Esophagus (tissue), 2 donors: ENCODE measurements around the gene TMEM30A. TPM values are rescaled to one million over a fixed set of nuclear protein-coding genes. Genes with fewer than 3 reads are reported as not detected.
A peak's percentile ranks its signal among the peaks of the same experiment; 100 is the strongest.

Experiments
- H3K27ac ChIP-seq, 2 donors: one replicate each; pipeline ENCODE4 v1.5.1; 2013; ENCODE audit warnings: low read depth in 2 of 2, mild to moderate bottlenecking in 2 of 2, inconsistent platforms in 1 of 2, low read length in 1 of 2, moderate library complexity in 1 of 2
- H3K27me3 ChIP-seq, 2 donors: one replicate each; pipeline ENCODE4 v1.6.1; 2013; ENCODE audit warnings: low read length in 2 of 2, control low read depth in 1 of 2, mild to moderate bottlenecking in 1 of 2; ENCODE audit not compliant: insufficient read depth in 2 of 2, control insufficient read depth in 1 of 2
- H3K36me3 ChIP-seq, 2 donors: one replicate each; pipeline ENCODE4 v1.6.1; 2013; ENCODE audit warnings: low read length in 1 of 2; ENCODE audit not compliant: control insufficient read depth in 2 of 2, insufficient read depth in 2 of 2
- H3K4me1 ChIP-seq, 2 donors: one replicate each; pipeline ENCODE4 v1.6.1; 2013; ENCODE audit warnings: low read length in 1 of 2; ENCODE audit not compliant: control insufficient read depth in 2 of 2, insufficient read depth in 2 of 2
- H3K4me3 ChIP-seq, 2 donors: one replicate each; pipeline ENCODE4 v1.5.1; 2013; ENCODE audit warnings: low read length in 2 of 2, mild to moderate bottlenecking in 2 of 2, low read depth in 1 of 2, moderate library complexity in 1 of 2
- H3K9me3 ChIP-seq, 2 donors: one replicate each; pipeline ENCODE4 v1.6.1; 2013; ENCODE audit warnings: mild to moderate bottlenecking in 2 of 2, low read depth in 1 of 2, low read length in 1 of 2, moderate library complexity in 1 of 2; ENCODE audit not compliant: control insufficient read depth in 2 of 2, insufficient read depth in 1 of 2
- WGBS, 2 donors: extraction: QIAGEN DNeasy Blood & Tissue Kit; methylation state at CpG; one replicate each; pipeline ENCODE4 v1.1.7; 2013; 5-methylcytosine and 5-hydroxymethylcytosine counted together
- polyA plus RNA-seq, 2 donors: library from polyadenylated mRNA; stranded (reverse); fragments of 200-250 nt; gene quantifications; one replicate each; pipeline ENCODE4 v1.2.3, GENCODE V29; 2013
- donor health status: healthy with polysubstance abuse.
- donor health status: Bipolar disorder and iron deficiency.

Gene TMEM30A
- polyA plus RNA-seq, result 10 to 100 TPM; 27.4 to 32.9 TPM

DNA sequence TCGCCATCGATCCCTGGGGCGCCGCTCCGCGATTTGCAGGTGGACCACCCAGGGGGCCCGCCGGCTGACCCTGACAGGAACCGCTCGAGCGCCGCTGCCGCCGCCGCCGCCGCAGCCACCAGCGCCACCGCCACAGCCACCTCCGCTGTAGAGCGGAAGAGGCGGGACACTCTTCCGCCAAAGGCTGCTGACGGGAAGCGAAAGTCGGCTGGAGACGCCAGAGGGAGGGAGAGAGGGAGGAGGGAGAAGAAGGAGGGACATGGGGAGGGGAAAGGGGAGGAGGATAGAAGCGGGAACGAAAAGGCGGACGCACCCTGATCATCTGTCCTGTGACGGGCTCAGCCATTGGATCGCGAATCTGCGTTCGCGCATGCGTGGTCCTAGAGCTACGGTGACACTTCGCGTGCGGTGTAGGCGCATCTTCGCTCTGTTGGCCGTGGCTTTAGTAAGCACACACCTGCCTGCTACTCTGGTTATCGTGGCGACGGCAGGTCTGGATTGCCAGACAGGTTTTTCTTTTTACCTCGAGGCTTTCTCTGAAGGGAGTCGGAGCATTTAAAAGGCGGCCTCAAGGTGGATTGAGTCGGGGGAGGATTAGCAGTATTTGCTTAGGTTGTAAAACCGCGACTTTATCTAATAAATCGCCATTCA, at the start of gene TMEM30A:
TSS of gene TMEM30A (minus strand) at position 161 of the 651 bp plus-strand sequence. CDS start at position 7, 154 bp downstream.
- Histone ChIP-seq H3K4me1 (peaks cover 0 to 3% of the 10 kb centered on the region in 2 donors), H3K36me3 (no peaks in the 10 kb centered on the region), H3K27me3 (no peaks in the 10 kb centered on the region), H3K27ac (peak within 1 kb of the TSS; percentile 95 to 97), H3K4me3 (peak within 1 kb of the TSS; percentile 94 to 99), H3K9me3 (no peaks in the 10 kb centered on the region)
- WGBS, 2 donors, result 0 to 1% methylated on average over 55 of the region's 55 CpGs

DNA sequence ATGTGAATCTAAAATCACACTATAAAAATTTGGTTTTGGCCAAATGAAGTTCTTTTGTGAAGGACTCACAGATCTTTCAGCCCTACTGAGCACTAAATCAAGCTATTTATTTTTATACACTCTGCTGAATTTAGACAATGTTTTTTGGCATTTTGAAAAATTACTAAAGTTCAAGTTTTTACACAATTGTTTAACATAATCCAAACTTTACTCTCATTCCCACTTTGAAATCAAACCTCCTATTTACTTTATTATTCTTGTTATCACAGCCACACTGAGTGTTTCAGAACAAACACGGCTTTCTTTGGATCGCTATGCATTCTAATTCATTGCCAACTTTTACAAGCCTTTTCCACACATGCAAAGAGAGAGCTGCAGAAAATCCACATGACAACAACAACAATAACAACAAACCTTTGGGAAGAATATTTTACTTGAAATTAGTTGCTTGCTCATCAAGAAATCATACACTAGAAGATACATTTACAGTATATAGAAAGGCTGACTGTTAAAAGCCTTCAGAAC, 49.1 kb upstream of the TMEM30A start:
- 46 to 51% methylated on average over 2 of the region's 2 CpGs for WGBS, 2 donors
- Histone ChIP-seq H3K9me3 (no peaks in the 10 kb centered on the region), H3K27ac (no peak overlapping the region), H3K36me3 (no peaks in the 10 kb centered on the region), H3K4me1 (no peaks in the 10 kb centered on the region), H3K27me3 (no peaks in the 10 kb centered on the region), H3K4me3 (no peak overlapping the region)

DNA sequence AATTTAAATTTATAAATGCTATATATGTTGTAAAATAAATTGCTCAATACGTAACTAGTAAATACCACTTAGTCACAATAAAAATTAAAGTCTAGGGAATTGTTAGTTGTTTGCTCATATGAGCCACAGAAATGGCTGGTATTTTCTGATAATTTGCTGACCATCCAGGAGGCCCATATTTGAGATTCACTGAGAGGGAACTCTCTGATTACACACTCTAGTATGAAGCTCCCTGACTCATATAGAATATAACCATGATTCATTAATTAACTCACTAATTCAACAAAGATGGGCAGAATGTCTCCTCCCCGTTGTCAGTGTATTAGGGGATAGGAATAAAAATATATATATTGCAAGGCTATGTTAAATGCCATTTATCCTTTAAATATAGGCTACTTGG, 46.6 kb upstream of the TMEM30A start:
- 88 to 90% methylated on average over 2 of the region's 2 CpGs for WGBS, 2 donors
- no peak overlapping the region for H3K4me3 ChIP-seq
- no peaks in the 10 kb centered on the region for H3K27me3 ChIP-seq
- no peaks in the 10 kb centered on the region for H3K36me3 ChIP-seq
- H3K9me3 ChIP-seq, result no peaks in the 10 kb centered on the region
- H3K27ac ChIP-seq, result no peak overlapping the region
- H3K4me1 ChIP-seq, result no peaks in the 10 kb centered on the region

DNA sequence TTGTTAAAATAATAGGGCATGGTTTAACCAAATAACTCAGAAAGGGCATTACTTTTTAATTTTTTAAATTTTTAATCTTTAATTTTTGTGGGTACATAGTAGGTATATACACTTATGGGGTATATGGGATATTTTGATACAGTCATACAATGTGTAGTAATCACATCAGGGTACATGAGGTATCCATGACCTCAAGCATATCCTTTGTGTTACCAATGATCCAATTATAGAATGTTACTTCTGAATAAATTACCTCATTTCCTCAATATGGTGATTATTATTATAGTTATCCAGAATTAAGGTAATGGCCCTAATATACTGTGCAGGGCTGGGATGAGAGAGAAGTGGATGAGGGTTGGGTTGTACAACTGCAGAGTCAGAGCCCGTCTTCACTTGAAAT, 45.1 kb upstream of the TMEM30A start:
- H3K4me1 ChIP-seq, result no peaks in the 10 kb centered on the region

DNA sequence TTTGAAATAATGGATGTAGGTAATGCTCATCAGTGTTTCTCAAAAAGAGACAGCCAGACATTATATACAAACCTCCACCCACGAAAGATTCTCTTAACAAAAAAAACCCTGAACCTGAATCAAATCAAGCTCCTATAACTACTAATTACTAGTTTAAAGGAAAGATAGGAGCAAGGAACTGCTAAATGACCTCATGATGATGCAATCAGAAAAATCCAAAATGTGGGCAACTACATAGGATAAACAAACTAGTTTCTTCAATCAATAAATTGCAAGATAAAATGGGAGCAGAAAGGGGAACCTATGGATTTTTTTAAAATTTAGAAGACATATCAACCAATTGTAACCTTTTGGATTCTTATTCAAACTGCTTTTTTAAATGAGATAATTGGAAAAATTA, 43.2 kb upstream of the TMEM30A start:
- WGBS, 2 donors, result 81 to 89% methylated on average over 1 of the region's 1 CpG
- no peaks in the 10 kb centered on the region for H3K36me3 ChIP-seq
- H3K27me3 ChIP-seq, result no peaks in the 10 kb centered on the region
- H3K27ac ChIP-seq, result no peak overlapping the region
- no peaks in the 10 kb centered on the region for H3K9me3 ChIP-seq
- H3K4me3 ChIP-seq, result no peak overlapping the region
- H3K4me1 ChIP-seq, result no peaks in the 10 kb centered on the region

More for the DNA sequence above, 45.1 kb upstream of the TMEM30A start:
- H3K9me3 ChIP-seq, result no peaks in the 10 kb centered on the region
- no peak overlapping the region for H3K27ac ChIP-seq
- 88 to 96% methylated on average over 1 of the region's 1 CpG for WGBS, 2 donors
- no peaks in the 10 kb centered on the region for H3K36me3 ChIP-seq
- no peaks in the 10 kb centered on the region for H3K27me3 ChIP-seq
- H3K4me3 ChIP-seq, result no peak overlapping the region

DNA sequence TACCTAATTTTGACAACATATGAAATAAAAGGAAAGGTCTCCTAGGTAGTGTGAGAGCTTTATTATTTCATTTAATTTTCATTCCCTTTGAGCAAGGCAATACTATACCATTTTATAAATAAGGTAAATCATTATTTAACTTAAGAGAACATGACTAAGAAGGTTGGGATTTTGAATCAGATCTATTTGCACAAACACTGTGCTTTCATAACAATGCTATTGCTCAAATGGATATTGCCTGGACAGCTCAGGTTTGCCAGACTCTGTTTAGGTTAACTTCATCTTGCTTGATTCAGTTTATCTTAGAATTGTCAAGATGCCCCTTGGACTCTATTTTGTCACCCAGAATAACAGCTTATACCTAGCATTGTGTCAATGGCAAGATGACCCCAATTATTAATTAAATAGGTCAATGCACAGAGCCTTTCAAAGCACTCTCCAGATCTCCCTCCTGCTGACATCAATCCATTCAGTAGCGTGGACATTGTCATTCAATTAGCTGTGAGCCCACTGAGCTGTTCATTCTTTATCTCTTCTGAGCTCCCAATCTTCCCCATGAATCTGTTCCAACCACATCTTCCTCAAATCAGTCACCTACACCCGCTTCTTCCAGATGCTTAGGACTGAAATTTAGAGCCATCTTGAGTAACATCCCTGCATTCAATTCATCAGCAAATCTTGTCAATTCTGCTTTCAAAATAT, 42.1 kb upstream of the TMEM30A start:
- H3K27ac ChIP-seq, result no peak overlapping the region
- no peaks in the 10 kb centered on the region for H3K9me3 ChIP-seq
- no peaks in the 10 kb centered on the region for H3K27me3 ChIP-seq
- WGBS, 2 donors, result 85 to 87% methylated on average over 2 of the region's 2 CpGs
- H3K4me1 ChIP-seq, result no peaks in the 10 kb centered on the region
- H3K36me3 ChIP-seq, result no peaks in the 10 kb centered on the region
- H3K4me3 ChIP-seq, result no peak overlapping the region

DNA sequence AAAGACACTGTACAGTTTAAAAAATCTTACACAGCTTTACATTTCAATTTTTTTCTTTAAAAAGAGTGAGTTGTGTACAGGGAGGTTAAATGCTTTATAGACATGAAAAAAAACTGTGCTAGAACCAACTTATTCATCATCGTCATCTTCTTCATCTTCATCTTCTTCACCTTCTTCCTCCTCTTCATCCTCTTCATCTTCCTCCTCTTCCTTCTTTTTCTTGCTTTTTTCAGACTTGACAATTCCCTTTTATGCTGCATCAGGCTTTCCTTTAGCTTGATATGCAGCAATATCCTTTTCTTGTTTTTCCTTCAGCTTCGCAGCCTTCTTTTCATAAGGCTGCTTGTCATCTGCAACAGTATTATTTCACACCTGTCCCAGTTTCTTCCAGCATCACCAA, 34.3 kb upstream of the TMEM30A start:
- WGBS, 2 donors, result 57 to 79% methylated on average over 2 of the region's 2 CpGs

DNA sequence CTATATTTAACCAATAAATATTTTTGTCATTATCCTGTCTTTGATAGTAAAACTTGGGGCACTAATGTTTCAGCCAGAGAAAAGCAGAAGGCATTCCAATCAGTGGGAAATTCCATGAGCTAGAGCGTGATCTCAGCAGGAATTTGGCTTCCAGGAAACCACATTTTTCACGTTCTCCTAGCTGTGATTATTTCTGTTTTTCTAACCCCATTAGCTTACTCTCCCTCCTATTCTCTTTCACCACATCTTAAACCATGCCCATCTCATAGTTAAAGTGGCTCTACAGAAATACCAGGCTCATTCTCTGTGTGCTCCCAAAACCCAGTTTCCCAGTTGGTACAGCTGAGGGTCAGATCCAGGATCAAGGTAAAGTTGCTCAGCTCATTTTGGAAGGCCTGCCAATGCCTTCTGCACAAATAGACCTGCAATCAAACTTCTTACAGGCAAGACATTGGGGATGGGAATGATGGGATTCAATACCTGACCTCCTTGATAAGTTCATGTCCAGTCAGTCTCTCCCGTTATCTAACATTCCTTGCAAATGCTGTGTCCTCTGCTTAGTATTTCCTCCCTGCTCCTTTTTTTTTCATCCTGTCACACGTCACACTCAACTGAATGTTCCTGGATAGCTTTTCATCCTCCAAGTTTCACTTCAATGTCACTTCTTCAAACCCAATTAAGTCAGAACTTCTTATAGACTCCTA, 33.1 kb upstream of the TMEM30A start:
- 55 to 64% methylated on average over 4 of the region's 4 CpGs for WGBS, 2 donors
- no peaks in the 10 kb centered on the region for H3K36me3 ChIP-seq
- no peaks in the 10 kb centered on the region for H3K27me3 ChIP-seq
- no peaks in the 10 kb centered on the region for H3K4me1 ChIP-seq
- H3K4me3 ChIP-seq, result no peak overlapping the region
- H3K9me3 ChIP-seq, result no peaks in the 10 kb centered on the region
- no peak overlapping the region for H3K27ac ChIP-seq

More for the DNA sequence above, 34.3 kb upstream of the TMEM30A start:
- Histone ChIP-seq H3K27ac (no peak overlapping the region), H3K36me3 (no peaks in the 10 kb centered on the region), H3K4me3 (no peak overlapping the region), H3K27me3 (no peaks in the 10 kb centered on the region), H3K4me1 (no peaks in the 10 kb centered on the region), H3K9me3 (no peaks in the 10 kb centered on the region)

DNA sequence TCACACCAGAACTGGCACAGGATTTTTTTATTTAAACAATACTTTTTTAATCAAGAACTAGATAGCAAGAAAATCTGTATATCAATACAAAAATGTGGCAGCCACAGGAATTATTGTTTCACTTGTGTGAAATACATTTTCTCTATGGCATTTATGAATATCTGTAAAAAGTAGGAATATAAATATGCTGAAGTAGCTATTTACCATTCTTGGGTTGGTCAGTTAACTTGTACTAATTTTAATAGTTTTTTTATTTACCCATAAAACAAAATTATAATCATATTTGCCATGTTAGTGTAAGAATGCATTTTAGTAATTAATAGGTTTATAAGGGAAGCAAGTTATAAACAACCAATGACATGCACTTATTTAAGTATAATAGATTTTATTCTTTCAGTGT, 31.4 kb upstream of the TMEM30A start:
- Histone ChIP-seq H3K9me3 (no peaks in the 10 kb centered on the region), H3K4me1 (no peaks in the 10 kb centered on the region), H3K27me3 (no peaks in the 10 kb centered on the region), H3K36me3 (no peaks in the 10 kb centered on the region), H3K27ac (no peak overlapping the region), H3K4me3 (no peak overlapping the region)
